HG02642 (cell line): Measurements from ENCODE around the gene KCNG1.
"Not testable (repeated sequence)": the region's sequence is repeated elsewhere in the genome, so short reads cannot be mapped to it uniquely, and the experiment has no call there.

ENCODE experiments used
- ATAC-seq: cut with Tn5 transposase; IDR thresholded peaks from one replicate; pipeline ENCODE4 v1.9.1; 2021; ENCODE audit warnings: mild to moderate bottlenecking; ENCODE audit not compliant: unreplicated experiment, poor library complexity

Gene KCNG1

DNA sequence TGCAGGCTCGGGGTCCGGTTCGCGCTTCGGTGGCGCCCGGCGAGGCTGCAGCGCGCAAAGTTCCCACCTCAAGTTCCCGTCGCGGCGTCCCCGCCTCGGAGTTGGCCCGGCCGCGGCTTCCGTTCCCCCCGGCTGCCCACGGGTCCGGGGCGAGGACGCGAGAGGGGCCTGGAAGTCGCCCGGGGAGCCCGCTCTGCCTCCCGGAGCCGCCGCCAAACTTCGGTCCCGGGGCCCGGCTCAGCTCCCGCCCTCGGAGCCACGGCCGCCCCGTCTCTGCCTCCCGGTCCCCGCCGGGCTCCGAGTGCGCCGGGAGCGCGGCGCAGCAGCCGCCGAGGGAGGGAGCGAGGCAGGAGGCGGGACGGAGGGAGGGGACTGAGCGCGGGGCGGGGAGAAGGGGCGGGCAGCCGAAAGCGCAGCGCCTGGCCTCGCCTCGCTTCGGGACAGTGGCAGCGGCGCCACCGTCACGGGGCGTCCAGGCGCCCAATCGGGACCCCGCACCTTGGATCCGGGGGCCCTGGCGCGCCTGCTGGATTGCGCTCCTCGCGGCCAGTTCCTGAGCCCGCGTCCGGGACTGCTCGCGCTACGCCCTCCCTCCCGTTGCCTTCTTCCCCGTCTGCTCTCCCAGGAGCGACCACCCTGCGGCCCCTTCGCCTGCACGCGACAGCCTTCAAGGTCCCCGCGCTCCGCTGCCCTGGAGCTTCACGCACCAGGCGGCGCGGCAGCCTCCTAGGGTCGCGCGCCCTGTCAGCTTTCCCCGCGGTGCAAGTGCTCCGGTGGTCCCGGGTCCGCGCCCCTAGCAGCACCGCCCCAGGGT, at the start of gene KCNG1:
Gene KCNG1, minus strand, starts transcription at position 305 of the 814 bp plus-strand sequence. CDS start 12,769 bp downstream, outside the sequence.
- no peak for ATAC-seq

- ATAC-seq, result no peak
These were observed 47.7 kb upstream of the KCNG1 start for GRCh38 chr20:51070621-51071020.

DNA sequence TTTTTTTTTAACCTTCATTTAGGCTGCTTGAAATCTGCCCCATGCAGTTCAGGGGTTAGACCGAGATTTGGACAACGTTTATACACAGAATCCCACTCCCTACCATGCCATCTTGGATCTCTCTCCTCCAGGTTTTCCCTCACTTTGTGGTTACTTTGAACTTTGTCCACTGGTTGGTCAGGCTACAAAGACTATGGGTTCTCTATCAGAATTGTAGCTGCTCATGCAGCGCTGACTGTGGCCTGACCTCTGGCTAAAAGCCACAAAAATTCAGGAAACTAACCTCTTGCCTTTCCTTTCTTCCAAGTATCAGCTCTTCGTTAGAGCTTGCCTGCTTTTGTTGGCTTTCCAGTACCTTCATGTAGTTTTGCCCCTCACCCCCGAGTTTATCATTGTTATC, 44.9 kb upstream of the KCNG1 start:
- ATAC-seq, result no peak

DNA sequence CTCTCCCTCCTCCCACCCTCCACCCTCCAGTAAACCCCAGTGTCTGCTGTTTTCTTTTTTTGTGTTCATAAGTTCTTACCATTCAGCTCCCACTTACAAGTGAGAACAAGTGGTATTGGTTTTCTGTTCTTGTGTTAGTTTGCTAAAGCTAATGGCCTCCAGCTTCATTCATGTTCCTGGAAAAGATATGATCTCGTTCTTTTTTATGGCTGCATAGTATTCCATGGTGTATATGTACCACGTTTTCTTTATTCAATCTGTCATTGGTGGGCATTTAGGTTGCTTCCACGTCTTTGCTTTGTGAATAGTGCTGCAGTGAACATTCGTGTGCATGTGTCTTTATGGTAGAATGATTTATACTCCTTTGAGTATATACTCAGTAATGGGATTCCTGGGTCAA, 42.7 kb upstream of the KCNG1 start:
- no peak for ATAC-seq

DNA sequence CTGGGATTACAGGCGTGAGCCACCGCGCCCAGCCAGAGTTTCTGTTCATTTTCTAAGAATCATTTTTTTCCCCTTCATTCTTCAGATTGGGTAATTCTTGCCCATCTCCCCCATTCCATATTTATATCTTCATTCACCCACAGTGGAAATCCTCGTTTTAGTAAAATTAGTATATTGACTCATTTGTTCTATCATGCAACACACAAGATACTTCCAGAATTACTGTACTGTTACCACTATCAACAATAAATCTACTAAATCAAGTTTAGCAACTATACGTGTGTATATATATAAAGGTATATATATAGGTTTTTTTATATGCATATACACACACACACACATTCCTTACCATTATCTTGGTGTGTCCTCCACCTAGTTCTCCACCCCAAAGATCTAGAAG, 41.2 kb upstream of the KCNG1 start:
- no peak for ATAC-seq

- ATAC-seq, result no peak
These were observed 39.2 kb upstream of the KCNG1 start for GRCh38 chr20:51062065-51062464.

DNA sequence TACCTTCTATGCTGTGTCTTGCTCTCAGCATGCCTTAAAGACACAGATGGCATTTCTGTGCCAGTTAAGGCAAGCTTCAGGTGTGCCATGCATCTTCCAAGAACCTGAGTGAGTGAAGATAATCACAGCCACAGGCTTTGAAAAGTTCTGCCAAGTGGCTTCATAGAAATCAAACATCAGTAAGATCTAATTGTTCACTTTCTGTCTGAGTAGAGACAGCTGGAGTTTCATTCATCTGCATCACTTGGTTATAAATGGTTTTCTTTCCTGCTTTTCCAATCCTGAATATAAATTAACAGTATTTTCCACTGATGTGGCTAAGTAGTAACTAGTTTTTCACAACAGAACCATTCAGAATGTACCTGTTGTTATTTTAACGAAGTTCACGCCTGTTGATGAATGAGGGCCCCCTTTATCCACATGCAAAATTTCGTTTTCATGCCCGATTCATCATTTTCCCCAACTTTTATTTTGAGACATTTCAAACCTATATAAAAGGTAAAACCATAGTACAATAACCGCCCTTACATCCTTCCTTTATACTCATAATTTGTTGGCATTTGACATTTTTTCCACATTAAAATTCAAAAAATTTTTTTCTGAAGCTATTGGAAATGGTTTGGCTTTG, 38.6 kb upstream of the KCNG1 start:
- ATAC-seq, result no peak

GRCh38 chr20:51060301-51060700, 37.4 kb upstream of the KCNG1 start:
- ATAC-seq, result no peak

GRCh38 chr20:51059862-51060261, 37.0 kb upstream of the KCNG1 start:
- no peak for ATAC-seq

GRCh38 chr20:51058017-51058416, 35.1 kb upstream of the KCNG1 start:
- ATAC-seq, result no peak

DNA sequence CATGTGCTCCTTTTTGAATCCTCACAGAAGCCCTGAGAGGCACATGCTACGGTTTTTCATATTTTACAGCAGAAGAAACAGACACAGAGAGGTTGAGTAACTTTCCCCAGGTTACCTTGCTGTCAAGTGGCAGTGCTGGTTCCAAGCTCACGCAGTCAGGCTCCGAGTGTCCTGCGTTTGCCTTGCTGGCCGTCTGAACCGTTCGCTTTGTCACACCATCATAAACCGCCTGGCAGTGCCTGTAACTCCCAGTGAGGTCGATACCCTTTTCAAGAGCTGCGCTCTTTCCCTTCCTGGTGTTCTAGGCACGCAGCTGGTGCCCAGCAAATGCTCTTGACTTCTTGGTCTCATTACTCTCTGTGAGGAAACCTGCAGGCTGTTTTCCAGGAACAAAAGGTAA, 31.3 kb upstream of the KCNG1 start:
- ATAC-seq, result no peak

- ATAC-seq, result no peak
These were observed 27.7 kb upstream of the KCNG1 start for GRCh38 chr20:51050531-51051075.

GRCh38 chr20:51046021-51046985, 23.4 kb upstream of the KCNG1 start:
- ATAC-seq, result no peak

DNA sequence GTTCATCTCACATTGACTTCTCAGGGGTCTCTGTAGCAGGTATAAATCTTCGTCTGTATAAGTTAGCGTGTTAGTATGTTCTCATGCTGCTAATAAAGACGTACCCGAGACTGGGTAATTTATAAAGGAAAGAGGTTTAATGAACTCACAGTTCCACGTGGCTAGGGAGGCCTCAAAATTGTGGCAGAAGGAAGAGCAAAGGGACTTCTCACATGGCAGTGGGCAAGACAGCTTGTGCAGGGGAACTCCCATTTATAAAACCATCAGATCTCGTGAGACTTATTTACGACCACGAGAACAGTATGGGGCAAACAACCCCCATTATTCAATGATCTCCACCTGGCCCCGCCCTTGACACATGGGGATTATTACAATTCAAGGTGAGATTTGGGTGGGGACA, 22.6 kb upstream of the KCNG1 start:
- ATAC-seq, result not testable (repeated sequence)

DNA sequence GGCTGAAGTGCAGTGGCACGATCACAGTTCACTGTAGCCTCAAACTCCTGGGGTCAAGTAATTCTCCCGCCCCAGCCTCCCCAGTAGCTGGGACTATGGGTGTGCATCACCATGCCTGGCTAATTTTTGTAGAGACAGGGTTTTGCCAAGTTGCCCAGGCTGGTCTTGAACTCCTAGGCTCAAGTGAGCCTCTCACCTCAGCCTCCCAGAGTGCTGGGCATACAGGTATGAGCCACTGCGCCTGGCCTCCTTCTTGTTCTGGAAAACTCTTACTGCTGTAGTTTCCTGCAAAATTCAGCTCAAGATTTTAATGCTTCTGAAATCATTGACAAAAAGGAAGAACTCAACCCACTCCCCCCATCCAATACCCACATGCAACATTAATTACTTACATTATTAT, 21.9 kb upstream of the KCNG1 start:
- ATAC-seq, result no peak

DNA sequence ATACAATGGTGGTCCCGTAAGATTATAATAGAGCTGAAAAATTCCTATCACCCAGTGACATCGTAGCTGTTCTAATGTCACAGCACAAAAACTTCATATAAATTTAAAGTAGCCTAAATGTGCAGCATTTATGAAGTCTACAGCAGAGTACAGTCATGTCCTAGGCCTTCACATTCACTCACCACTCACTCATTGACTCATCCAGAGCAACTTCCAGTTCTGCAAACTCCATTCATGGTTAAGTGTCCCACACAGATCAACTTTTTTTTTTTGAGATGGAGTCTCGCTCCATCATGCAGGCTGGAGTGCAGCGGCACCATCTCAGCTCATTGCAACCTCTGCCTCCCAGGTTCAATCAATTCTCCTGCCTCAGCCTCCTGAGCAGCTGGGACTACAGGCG, 20.9 kb upstream of the KCNG1 start:
- no peak for ATAC-seq

DNA sequence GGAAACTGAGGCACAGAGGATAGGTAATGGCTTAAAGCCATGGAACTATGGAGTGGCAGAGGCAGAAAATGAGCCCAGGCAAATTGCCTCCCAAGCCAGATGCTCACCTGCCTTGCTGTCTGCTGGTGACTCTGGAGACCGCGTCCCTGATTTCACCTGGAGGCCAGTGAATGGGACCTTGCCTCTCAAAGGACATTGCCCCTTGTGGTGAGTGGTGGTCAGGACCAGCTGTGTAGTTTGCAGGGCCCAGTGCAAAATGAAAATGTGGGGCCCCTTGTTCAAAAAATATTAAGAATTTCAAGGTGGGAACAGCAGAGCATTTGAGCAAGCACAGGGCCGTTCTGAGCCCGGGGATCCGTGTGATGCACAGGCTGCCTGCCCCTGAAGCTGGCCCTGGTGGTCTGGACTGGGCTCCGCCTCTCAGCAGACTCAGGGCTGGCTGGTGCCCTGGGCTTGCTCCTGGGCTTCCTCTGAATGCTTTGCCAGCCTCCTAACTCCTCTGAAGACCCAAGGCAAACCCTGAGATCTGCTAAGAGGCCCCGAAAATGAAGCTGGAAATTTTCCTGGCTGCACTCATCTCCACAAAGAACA, 19.8 kb upstream of the KCNG1 start:
- no peak for ATAC-seq

- no peak for ATAC-seq
These were observed 19.2 kb upstream of the KCNG1 start for GRCh38 chr20:51042064-51042463.

DNA sequence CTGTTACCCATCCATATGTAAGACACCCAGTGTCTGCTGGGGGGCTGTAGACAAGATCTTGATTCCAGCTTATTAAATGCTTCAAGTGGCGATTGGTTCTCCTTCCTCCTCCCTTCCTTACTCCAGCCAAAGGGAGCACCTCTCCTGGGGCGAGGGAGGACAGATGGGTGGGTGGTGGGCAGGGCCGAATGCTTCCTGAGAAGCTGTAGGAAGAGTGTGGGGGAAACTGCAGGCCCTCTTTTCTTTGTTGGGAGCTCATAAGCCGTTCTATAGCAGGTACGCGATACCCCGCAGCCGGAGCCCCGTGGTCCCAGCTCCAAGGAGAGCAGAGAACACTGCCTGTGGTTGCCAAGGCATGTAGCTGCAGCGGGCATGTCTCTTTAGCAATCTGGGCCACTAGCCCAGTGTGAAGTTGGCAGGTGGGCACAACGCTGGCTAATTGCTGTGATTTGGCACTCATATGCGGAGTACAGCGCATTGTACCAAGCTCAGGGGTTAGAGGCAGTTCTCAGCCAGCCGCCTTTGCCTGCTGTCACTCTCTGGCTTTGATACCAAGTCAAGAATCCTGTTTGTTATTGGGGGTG, 14.7 kb upstream of the KCNG1 start:
- no peak for ATAC-seq
